Measurements from ENCODE around the gene KRTAP10-7.

The KRTAP10-7 gene

GRCh38 chr21:44612029-44612486 is 11.7 kb downstream of the KRTAP10-7 start, which contains the start of gene KRTAP10-8:
Gene KRTAP10-8 (plus strand): TSS chr21:44612079. CDS start chr21:44612101, 22 bp downstream.
- Histone ChIP-seq H3K79me2 (ENCODE audit: insufficient read depth, low read length) (no peaks in the 10 kb centered on the region), H4K20me1 (ENCODE audit: insufficient read depth, low read length, poor library complexity, severe bottlenecking) (no peaks in the 10 kb centered on the region), H3K27me3 (ENCODE audit: insufficient read depth, low read length, poor library complexity, severe bottlenecking) (no peaks in the 10 kb centered on the region), H3F3A (ENCODE audit: low read depth) (no peaks in the 10 kb centered on the region), H3K9me2 (replicated peaks; ENCODE audit: low read depth, low read length) (no peaks in the 10 kb centered on the region), H3K4me3 (ENCODE audit: low read length, poor library complexity, severe bottlenecking) (no peak within 1 kb of the TSS), H3K36me3 (ENCODE audit: insufficient read depth, low read length) (no peaks in the 10 kb centered on the region), H3K4me1 (ENCODE audit: insufficient read depth, low read length, poor library complexity, severe bottlenecking) (no peaks in the 10 kb centered on the region), H2AFZ (ENCODE audit: low read length) (no peak within 1 kb of the TSS), H3K9ac (ENCODE audit: low read depth, low read length, poor library complexity, severe bottlenecking) (no peak within 1 kb of the TSS), H3K9me3 (ENCODE audit: insufficient read depth, low read depth, low read length) (peaks cover 13% of the 10 kb centered on the region; the same call in 1 of the 2 replicates), H3K4me2 (ENCODE audit: low read depth, low read length, poor library complexity, severe bottlenecking) (no peak within 1 kb of the TSS)
- TF ChIP-seq CTCF (conservative IDR thresholded peaks at IDR 0.05; ENCODE audit: low read length): no peak
- no peak for TF ChIP-seq EZH2phosphoT487 (IDR thresholded peaks at IDR 0.05; ENCODE audit: borderline replicate concordance)

- no peaks in the 10 kb centered on the region for H3K79me2 ChIP-seq (ENCODE audit: insufficient read depth, low read length)
- H3K4me2 ChIP-seq (ENCODE audit: low read depth, low read length, poor library complexity, severe bottlenecking): no peak overlapping the region
- no peaks in the 10 kb centered on the region for H3K27me3 ChIP-seq (ENCODE audit: insufficient read depth, low read length, poor library complexity, severe bottlenecking)
- H3K9me3 ChIP-seq (ENCODE audit: insufficient read depth, low read depth, low read length): peaks cover 13% of the 10 kb centered on the region; the same call in 1 of the 2 replicates
- no peak overlapping the region for H3K9ac ChIP-seq (ENCODE audit: low read depth, low read length, poor library complexity, severe bottlenecking)
- H3K36me3 ChIP-seq (ENCODE audit: insufficient read depth, low read length): no peaks in the 10 kb centered on the region
- H3K4me1 ChIP-seq (ENCODE audit: insufficient read depth, low read length, poor library complexity, severe bottlenecking): no peaks in the 10 kb centered on the region
- H3F3A ChIP-seq (ENCODE audit: low read depth): no peaks in the 10 kb centered on the region
- no peaks in the 10 kb centered on the region for H3K9me2 ChIP-seq (replicated peaks; ENCODE audit: low read depth, low read length)
- no peaks in the 10 kb centered on the region for H4K20me1 ChIP-seq (ENCODE audit: insufficient read depth, low read length, poor library complexity, severe bottlenecking)
- no peak overlapping the region for H3K4me3 ChIP-seq (ENCODE audit: low read length, poor library complexity, severe bottlenecking)
- no peak overlapping the region for H2AFZ ChIP-seq (ENCODE audit: low read length)
- TF ChIP-seq CTCF (conservative IDR thresholded peaks at IDR 0.05; ENCODE audit: low read length) (no peak), EZH2phosphoT487 (IDR thresholded peaks at IDR 0.05; ENCODE audit: borderline replicate concordance) (no peak)
Observed at GRCh38 chr21:44612669-44613229, 12.4 kb downstream of the KRTAP10-7 start.

GRCh38 chr21:44613386-44614155 is 13.2 kb downstream of the KRTAP10-7 start:
- Histone ChIP-seq H4K20me1 (ENCODE audit: insufficient read depth, low read length, poor library complexity, severe bottlenecking) (no peaks in the 10 kb centered on the region), H3K27me3 (ENCODE audit: insufficient read depth, low read length, poor library complexity, severe bottlenecking) (no peaks in the 10 kb centered on the region), H3K36me3 (ENCODE audit: insufficient read depth, low read length) (no peaks in the 10 kb centered on the region), H3K9me3 (ENCODE audit: insufficient read depth, low read depth, low read length) (peaks cover 13% of the 10 kb centered on the region; the same call in 1 of the 2 replicates), H3F3A (ENCODE audit: low read depth) (no peaks in the 10 kb centered on the region), H3K79me2 (ENCODE audit: insufficient read depth, low read length) (no peaks in the 10 kb centered on the region), H2AFZ (ENCODE audit: low read length) (no peak overlapping the region), H3K9ac (ENCODE audit: low read depth, low read length, poor library complexity, severe bottlenecking) (no peak overlapping the region), H3K4me3 (ENCODE audit: low read length, poor library complexity, severe bottlenecking) (no peak overlapping the region), H3K9me2 (replicated peaks; ENCODE audit: low read depth, low read length) (no peaks in the 10 kb centered on the region), H3K4me2 (ENCODE audit: low read depth, low read length, poor library complexity, severe bottlenecking) (no peak overlapping the region), H3K4me1 (ENCODE audit: insufficient read depth, low read length, poor library complexity, severe bottlenecking) (no peaks in the 10 kb centered on the region)
- TF ChIP-seq EZH2phosphoT487 (IDR thresholded peaks at IDR 0.05; ENCODE audit: borderline replicate concordance): no peak
- no peak for TF ChIP-seq CTCF (conservative IDR thresholded peaks at IDR 0.05; ENCODE audit: low read length)

All from Loucy (cell line).